HS-27A (cell line): Measurements from ENCODE around the gene VAMP2.
A peak's percentile ranks its signal among the peaks of the same experiment; 100 is the strongest.

Experiments
- DNase-seq: peaks from one replicate; pipeline ENCODE4 v3.0.0-alpha.2; 2012; ENCODE audit warnings: low read depth, missing footprints

Gene VAMP2, protein sequence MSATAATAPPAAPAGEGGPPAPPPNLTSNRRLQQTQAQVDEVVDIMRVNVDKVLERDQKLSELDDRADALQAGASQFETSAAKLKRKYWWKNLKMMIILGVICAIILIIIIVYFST

DNA sequence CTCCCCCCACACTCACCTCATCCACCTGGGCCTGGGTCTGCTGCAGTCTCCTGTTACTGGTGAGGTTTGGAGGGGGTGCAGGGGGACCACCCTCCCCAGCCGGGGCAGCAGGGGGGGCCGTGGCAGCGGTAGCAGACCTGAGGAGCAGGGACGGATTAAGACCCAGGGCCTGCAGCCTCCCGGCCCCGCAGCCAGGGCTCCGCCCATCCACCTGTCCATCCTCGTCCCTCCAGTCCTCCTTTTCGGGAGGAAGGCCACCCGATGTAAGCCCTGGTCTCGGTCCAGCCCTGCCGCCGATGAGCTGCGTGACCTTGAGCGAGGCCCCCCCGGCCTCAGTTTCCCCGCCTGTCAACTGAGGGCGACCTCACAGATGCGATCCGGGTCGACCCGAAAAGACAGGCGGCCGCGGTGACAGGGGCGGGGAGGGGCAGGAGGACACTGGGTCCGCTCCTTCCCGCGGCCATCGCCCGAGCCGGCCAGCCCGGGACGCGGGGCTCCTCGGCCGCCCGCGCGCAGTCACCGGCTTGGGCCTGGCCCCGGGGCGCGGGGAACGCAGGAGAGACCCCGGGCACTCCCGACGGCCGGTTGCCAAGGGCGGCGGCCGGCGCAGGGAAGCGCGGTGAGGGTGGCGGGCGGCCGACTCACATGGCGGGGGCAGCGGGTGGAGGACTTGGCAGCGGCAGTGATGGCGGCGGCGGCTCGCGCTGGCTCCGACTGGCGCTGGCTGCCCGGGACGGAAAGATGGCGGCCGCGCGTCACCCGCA, at the start of gene VAMP2:
Gene VAMP2, minus strand, starts transcription at position 716 of the 764 bp plus-strand sequence. Its CDS starts 69 bp downstream, at position 647.
- no peak for DNase-seq

DNA sequence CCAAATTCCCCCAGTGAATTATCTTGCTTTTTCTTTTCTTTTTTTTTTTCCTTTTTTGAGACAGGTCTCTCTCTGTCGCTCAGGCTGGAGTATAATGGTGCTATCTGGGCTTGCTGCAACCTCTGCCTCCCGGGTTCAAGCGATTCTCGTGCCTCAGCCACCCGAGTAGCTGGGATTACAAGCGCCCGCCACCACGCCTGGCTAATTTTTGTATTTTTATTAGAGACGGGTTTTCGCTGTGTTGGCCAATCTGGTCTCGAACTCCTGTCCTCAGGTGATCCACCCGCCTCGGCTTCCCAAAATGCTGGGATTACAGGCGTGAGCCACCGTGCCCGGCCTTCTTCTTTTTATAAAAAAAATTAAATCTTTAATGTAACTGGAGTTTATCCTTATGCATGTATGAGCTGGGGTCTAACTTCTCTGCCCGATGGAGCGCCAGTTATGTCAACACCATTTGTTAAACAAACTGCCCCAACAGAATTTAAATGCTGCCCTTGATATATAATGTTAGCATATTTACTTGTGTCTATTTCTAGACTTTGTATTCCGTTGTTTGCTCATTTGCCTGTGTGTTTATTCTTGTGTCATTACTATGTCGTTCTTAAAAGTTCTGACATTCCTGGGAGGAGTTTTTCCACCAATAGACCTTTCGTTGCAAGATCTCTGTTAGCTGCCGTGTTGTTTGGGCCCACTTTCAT, 48.2 kb upstream of the VAMP2 start:
- no peak for DNase-seq

DNA sequence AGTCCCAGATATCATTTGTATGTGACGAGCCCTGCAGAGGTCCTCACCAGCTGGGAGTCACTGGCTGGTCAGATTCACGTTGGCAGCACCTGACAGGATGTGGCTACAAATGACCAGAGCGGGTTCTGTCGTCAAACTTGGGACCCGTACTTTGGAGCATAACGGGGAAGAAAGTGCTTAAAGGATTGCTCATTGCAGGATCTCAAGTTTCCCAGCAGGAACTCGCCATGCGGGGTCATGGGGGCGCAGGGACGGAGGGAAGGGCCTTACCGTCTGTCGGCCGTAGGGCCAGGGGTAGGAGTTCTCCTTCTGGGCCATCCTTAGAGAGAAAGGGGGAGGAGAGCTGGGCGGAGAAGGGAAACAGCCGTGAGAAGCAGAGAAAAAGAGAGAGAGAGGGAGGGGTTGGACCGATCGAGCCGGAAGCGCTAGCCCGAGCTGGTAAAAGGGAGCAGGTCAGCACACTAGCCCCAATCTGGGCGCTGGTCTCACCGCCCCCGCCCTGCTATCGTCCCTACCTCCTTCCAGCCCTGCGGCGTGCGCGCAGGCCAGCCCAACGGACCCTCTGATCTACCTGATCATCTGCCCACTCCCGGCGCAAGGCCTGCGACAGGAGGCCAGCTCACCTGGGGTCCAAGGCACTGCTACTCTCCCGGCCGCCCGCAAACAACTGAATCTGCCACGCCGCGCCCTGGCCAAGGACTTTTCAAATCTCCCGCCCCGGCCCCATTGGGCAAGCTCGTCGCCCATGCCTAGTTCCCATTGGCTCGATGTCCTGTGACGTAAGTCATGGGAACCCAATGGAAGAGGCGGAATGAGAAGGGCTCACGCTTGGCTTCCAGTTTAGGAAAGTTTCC, 47.4 kb upstream of the VAMP2 start, which contains the start of gene AURKB:
Gene AURKB, minus strand, starts transcription at position 669 of the 854 bp plus-strand sequence. Its CDS starts 351 bp downstream, at position 318.
- DNase-seq = peak; percentile 97

DNA sequence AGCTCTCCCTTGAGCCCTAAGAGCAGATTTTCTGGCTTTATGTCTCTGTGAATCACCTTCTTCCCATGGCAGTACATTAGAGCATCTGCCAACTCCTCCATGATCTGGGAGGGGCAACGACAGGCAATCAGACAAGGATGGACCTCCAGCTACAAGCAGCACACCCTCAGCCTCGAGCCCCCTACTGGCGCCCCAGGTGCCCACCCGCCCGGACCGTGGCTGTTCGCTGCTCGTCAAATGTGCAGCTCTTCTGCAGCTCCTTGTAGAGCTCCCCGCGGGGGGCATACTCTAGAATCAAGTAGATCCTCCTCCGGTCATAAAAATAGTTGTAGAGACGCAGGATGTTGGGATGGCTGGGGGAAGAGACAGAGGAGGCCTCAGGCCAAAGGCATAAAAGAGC, 43.8 kb upstream of the VAMP2 start:
- DNase-seq = no peak

DNA sequence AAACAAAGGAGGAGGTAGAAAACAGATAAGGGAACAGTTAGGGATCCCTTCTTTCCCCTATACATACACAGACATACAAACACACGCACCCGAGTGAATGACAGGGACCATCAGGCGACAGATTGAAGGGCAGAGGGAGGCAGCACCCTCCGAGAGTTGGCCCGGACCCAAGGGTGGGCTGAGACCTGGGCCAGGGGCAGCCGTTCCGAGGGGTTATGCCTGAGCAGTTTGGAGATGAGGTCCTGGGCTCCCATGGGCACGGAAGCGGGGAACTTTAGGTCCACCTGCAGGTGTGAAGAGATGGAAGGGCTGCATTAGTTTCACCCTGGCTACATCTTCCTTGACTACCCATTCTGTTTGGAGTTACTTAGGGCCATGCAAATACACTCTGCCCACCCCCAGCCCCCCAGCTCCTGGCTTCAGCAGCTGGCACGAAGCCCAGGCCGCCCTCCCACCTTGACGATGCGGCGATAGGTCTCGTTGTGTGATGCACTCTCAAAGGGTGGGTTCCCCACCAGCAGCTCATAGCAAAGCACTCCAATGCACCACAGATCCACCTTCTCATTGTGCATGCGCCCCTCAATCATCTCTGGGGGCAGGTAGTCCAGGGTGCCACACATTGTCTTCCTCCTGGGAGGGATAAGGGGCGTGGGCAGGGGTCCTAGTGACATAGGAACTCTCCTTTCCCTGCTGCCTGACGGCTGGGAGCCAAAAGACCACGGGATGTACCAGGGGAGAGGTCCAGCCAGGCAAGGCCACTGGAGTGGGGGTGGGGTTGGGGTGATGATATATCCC, 42.2 kb upstream of the VAMP2 start:
- no peak for DNase-seq

DNA sequence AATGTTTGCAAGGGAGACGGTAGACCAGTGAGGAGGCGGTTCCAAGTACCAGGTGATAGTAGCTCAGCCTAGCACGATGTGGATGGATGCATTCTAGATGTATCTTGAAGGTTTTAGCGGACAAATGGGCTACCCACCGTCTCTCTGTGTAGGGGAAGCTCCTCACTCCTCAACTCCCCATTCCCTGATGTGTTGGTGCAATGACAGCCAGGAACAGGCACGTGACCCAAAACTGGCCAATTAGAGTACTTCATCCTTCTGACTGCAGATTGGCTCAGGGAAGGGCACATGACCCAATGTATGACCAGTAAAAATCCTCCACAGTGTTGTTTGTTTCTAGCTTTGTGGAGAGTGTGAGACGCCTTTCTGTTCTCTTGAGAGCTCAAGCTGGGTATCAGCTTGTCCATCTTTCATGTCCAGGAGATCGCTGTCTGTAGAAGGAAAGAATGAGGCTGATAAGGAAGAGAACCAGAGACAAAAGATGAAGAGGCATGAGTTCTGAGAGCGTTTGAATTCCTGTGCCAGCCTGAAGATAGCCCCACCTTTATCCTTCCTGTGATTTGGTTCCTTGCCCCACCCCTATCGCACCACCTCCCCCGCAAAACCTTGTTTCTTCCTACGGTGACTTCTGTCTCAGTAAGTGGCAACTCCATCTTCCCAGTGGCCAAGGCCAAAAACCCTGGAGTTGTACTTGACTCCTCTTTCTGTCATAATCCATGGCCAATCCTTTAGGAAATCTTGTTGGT, 29.5 kb upstream of the VAMP2 start:
- no peak for DNase-seq

DNA sequence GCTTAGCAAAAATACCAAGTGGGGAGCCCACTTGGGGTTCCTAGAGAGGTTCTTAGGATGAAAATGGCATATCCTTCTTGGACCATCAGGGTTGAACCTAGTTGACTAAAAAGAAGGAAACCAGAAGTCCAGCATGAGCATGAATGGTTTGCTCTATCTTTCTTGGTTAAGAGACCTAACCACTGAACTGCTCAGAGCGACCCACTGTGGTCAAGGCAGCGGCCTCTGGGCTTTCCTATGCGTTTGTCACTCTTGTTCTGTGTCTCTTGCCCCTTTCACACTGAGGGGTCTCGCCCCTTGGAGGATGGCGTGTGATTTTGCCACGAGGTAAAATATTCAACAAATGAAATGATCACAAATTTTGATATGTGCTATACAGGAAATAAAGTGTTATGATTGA, 27.8 kb upstream of the VAMP2 start:
- no peak for DNase-seq

DNA sequence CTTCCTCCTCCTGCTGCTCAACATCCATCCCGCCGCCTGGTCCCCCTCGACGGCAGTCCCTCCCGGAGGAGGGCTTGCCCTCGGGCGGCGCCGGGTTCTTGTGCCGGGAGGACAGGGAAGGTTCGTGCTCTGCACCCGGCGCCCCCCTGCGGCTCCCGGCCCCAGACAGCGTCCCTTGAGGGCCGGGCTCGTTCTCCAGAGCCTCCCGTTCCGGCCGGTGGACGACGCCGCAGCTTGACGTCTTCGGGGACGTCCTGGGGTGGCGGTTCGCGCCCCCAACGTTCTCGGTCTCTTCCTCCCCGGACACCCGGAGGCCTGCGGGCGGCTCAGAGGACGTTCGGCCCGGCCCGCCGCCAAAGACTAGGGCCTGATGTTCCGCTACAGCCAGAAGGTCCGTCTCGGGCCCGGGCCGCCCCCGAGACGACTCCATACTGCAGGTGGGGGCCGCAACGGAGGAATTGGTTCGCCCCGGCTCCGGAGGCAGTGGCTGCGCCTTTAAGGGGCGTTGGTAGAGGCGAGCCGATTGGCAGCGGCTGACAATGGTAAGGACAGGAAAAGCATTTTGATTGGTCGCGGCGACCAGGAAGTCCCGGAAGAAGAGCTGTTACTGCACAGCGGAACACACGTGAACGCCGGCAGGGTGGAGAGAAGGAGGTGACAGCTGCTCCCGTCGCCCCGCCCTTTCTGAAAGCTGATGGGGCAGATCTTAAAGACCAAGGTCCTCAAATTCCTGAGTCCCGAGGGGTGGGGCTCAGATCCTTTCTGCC, 27.1 kb upstream of the VAMP2 start, which contains the start of gene BORCS6:
Gene BORCS6, minus strand, starts transcription at position 470 of the 767 bp plus-strand sequence. Its CDS starts 40 bp downstream, at position 430.
- DNase-seq = peak; percentile 97

DNA sequence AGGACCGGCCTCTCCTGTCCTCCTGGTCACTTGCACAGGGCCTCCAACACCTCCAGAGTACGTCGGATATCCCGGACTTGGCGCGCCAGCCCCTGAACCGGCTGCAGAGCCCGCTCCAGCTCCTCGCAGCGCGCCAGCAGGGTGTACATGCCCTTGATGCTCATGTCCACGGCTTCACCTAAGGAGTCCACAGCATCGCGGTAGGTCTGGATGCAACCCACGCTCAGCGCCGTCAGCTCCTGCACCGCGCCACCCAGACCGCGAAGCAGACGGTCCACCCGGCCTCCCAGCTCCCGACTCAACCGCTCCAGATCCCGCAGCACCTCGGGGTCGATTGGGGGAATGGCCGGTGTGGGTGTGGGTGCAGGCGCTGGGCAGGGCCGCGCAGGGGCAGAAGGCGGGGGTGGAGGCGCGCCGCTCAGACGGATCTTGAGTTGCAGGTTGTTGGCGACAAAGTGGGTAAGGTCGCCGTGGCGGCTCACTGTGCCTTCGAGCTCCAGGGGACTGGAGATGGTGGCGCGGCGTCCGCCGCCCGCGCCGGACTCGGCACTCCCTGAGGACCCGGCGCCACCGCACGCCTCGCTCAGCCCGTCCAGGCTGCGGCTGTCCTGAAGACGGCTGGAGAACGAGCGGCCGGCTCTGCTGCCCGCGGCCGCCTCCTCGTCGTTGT, 26.4 kb upstream of the VAMP2 start:
- no peak for DNase-seq

DNA sequence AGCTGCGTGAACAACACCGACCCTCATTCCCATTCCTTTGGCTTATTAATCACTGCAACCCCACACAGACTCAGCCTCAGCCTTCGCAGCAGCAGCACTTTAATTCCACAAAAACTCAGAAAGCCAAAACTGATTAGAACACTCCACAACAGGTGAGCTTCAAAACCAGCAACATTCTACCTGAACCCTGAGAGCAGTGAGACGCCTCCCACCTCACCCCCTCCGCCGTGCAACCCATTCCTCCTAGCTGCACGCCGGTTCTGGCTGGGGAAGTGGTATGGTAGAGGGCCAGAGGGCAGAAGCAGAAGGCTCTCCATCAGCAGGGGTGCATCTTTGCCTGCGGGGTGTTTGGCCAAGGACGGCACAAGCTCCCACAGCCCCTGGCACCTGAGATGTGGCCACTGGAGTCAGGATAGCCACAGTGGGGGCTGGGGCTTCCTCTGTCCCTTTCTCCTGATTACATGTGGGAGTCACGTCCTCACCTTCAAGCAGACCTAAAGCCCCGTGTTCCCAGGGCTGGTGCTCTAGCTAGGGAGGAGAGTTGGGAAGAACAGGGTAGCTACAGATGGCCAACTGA, 25.6 kb upstream of the VAMP2 start:
- no peak for DNase-seq

DNA sequence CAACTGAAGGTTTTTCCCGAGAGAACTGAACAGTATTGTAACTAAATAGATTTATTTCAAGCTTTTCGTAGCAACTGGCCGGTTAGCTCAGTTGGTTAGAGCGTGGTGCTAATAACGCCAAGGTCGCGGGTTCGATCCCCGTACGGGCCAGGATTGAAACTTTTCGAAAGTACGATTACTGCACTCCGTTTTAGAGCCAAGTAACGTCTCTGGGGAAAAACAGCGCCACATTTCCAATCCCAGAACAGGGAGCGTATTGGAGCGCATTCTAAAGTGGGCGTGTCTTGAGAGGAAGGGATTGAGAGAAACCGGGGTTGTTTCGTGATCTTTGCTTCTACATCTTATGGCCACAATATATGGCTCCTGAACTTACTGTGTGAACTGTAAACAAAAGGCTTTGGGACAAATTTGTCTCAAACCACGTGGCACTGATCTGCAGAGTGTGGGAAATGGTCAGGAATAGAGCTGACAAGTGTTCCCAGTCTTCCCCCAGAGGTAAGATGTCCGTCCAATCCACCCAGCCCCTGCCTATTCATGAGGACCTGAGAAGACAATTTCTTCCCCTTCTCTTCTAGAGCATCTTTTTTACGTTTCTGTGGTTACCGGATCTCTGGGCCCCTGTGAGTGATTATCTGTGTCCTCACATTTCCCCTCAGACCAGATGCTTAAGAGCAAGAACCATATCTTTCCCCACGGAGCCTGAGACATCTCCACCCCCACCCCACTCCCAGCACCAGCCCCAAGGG, 24.9 kb upstream of the VAMP2 start:
- peak; percentile 100 for DNase-seq

DNA sequence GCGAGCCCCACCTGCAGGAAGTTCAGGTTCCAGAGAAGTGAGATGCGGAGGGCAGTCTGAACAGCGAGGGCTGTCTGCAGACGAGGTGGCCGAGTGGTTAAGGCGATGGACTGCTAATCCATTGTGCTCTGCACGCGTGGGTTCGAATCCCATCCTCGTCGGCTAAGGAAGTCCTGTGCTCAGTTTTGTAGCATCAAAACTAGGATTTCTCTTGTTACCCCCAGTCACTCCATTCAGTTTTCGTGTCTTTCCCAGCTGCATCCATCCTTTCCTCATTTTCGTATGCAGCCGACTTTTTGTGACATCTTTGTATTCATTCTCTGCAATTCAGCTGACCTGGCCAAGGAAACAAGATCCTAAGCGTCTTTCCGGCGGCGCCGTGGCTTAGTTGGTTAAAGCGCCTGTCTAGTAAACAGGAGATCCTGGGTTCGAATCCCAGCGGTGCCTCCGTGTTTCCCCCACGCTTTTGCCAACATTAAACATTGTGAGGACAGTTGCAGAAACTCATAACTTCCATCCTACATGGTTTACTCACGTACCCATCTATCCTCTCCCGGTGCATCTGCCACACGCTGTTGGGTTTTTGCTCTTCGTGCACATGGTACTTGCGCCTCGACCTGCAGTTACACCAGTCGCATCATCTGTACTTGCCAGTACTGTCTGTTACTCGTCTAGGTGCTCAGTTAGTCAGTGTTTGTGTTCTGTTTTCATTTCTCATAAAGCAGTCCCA, 24.2 kb upstream of the VAMP2 start:
- peak; percentile 99 for DNase-seq

DNA sequence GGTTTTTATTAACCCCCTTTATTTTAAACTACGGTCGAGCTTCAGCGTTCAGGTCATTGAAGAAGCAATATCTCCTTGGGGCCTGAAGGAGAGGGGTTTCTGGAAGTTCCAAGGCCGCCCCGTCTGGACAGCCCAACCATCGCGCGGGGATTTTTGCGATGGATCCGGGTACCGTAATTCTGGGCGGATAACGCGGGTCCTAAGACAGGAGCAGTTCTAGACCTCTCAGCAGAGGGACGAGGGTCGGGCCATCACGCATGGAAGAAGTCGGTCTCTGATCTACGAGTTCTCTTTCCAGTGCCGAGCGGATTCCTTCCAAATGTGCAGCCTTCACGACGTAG, 23.7 kb upstream of the VAMP2 start:
- DNase-seq = no peak

DNA sequence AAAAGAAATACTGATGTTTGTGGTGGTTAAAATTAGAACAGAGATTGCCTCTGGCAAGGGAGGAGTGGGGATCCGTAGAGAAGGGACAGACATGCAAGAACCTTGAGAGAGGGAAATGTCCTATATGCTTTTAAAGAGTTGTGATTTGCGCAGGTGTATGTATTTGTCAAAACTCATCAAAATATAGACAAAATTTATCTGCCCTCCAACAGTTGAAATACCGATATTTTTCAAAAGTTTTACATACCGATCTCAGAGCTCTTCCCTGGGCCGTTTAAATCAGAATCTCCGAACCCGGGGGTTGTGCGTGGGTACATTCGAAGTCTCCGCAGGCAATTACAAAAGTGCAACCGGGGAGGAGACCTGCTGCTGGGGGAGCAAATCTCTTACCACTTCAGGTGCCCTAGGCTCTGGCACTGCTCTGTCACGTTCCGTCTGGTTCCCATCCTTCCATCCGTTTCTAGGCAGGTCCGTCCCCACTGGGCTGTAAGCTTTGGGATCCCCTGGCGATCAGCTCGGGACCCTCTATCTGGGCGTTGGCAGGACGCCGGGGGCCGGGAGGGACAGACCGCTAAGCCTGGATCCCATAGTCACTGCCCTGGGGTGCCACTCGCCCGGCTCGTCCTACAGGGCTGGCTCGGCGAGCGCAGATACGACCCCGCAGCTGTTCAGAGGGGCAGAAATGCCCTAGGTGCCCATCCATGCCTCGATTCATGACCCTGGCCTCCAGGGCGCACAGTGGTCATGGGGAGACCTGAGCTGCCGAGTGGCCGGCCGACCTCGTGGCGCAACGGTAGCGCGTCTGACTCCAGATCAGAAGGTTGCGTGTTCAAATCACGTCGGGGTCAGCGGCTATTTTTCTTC, 23.1 kb upstream of the VAMP2 start:
- no peak for DNase-seq

DNA sequence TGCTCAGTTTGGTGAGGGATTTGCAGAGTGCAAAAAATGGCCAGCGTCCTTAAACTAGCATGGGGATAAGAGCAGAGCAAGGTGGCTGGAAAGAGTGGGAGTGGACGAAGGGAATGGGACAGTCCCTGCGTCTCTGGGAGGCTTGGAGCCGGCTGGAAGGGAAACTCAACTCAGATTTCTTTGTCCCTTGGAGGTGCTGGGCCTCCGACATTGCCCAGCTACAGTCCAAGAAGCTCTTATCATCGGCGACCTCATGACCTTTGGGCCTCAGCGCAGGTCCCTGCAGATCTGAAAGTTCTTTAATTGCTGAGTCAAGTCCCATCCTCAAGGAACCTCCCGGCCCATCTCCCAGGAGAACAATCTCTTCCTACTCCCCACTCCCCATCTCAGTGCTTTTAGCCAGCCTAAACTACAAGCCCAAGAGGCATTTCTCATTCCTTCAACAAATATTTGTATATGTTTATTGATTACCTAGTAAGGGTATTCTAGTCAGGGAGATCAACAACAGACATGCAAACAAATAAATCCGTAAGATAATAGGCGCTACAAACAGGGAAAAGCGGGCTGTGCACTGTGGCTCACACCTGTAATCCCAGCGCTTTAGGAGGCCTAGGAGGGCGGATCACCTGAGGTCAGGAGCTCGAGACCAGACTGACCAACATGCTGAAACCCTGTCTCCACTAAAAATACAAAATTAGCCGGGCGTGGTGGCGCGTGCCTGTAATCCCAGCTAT, 14.4 kb upstream of the VAMP2 start:
- no peak for DNase-seq
